GM21786 (cell line): ENCODE data around the gene PAWR.
"Not testable (repeated sequence)": the region's sequence is repeated elsewhere in the genome, so short reads cannot be mapped to it uniquely, and the experiment has no call there.

Source experiments
- ATAC-seq: cut with Tn5 transposase; IDR thresholded peaks from one replicate; pipeline ENCODE4 v1.9.1; 2021; ENCODE audit not compliant: unreplicated experiment

PAWR gene

DNA sequence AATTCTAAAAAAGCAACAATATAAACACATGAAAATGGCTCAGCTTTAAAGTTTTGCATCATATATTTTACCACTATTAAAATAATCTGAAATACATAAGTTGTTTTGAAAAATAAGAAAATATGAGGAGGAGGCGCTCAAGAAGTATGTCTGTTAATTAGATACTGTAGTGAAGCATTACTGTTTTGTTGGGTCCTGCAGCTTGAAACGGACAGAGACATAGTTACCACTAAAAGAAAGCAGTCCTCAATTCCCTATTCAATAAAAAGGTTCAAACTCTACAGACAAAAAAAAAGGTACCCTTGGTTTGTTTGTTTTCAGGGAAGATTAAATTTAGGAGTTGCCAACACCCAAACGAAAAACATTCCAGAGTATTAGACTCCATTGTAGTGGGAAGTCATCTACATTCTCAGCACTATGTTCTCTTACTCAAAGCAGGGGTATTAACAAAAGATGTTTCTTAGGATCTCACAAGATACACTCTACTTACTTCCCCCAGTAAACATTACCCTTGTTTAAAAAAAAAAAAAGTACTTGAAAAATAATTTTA, 3.0 kb downstream of the PAWR start:
- no peak for ATAC-seq

DNA sequence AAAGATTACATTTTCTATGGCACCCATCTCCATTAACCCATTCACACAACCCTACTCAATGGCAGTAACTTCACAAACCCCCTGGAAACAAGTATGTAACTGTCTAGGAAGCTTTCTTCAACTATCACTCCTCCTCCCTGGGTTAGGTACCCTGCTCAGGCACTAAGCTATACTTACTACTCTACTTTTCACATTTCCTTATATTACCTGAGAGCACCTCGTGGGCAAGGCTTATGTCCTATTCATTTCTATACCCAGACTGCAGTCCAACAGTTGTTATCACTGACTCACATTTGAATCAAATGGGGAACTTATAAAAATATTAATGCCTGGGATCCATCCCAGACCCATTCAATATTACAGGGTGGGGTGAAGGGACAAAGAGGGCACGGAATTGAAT, 4.6 kb downstream of the PAWR start:
- ATAC-seq = no peak

DNA sequence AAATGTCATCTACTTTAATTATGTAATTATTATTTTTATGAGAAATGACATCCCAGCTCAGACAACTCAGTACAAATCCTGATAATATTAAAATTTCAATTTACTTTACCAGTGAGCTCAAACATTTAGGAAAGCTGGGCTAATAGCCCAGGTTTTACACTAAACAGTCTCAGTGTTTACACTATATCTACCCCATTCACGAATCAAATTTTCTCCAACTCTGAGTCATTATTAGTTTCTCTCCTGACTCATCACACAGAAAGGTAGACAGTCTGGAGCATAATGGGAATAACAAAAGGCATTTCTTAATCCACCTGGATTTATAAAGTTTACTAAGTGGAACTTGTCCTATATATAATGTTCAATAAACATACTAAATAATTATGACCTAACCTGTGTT, 5.7 kb downstream of the PAWR start:
- ATAC-seq = no peak

DNA sequence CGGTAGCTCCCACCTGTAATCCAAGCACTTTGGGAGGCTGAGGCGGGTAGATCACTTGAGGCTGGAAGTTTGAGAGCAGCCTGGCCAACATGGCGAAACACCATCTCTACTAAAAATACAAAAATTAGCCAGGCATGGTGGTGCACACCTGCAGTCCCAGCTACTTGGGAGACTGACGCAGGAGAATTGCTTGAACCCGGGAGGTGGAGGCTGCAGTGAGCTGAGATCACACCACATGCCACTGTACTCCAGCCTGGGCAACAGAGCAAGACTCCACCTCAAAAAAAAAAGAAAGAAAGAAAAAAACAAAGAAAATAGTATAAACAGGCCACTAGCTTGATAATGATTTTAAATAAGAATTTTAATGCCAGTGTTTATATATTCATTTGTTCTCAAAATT, 6.4 kb downstream of the PAWR start:
- not testable (repeated sequence) for ATAC-seq

DNA sequence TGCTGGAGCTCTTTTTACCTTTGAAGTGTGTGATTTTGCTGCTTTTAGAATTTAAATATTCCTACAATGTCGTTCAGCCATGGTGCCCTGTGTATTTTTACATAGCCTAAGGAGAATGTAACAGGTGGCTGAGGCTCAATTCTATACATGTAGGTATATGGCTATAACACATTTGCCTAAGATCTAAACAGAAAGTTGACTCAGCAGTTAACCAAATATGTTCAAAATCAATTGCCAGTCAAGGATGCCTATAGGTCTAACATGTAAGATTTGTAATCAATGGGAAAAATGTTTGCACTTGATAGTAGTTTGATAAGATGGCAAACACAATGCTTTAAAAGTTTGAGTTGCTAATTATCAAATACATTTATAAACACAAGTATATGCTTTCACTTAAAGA, 8.2 kb downstream of the PAWR start:
- ATAC-seq = no peak

DNA sequence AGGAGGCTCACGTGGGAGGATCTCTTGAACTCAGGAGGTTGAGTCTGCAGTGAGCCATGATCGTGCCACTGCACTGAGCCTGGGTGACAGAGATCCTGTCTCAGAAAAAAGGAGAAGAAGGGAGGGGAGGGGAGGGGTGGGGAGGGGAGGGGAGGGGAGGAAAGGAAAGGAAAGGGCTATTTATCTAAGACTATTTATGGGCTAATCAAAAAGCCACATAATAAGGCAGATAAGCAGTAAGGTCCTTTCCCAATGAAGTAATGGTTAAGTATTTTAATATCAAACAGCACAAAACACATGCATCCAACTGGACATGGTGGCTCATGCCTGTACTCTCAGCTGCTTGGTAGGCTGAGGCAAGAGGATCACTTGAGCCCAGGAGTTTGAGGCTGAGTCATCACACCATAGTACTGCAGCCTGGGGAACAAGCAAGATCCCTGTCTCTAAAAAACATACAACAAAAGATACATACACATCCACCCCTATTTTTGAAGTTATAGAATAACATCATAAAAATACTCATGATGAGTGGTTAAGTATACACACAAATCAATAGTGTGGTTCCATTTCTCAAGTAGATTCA, 9.7 kb downstream of the PAWR start:
- ATAC-seq = no peak

DNA sequence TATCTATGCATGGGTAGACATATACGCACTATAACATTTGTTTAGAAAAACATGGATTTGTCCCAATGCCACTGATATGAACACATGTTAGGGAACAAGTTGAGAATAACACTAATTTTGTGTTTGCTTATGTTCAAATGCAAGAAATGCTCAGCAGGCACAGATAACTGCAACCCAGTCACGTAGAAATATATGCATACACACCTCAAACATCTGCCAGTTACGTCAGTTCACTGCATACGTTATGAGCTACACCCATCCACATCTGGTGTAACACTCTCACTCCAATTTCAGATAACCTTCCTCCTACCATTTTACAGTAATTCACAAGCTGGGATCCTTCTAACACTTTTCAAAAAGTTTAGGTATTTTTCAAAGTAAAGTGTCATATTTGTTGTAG, 10.7 kb downstream of the PAWR start:
- no peak for ATAC-seq

DNA sequence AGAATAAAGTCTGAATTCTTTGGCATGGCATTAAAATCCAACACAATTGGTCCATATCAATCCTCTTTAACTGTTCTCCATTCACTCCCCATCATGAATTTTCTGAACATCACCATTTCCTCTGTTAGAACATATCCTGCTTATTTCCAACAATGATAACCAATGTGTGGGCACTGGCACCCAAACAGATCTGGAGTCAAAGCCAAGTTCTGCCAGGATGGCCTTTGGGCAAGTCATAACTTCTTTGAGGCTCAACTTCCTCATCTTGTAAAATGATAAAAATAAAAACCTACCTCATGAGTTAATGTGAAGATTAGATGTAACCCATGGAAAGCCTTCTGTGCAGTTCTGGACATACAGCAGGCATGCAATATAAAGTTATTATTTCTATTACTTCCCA, 12.5 kb downstream of the PAWR start:
- ATAC-seq = no peak

DNA sequence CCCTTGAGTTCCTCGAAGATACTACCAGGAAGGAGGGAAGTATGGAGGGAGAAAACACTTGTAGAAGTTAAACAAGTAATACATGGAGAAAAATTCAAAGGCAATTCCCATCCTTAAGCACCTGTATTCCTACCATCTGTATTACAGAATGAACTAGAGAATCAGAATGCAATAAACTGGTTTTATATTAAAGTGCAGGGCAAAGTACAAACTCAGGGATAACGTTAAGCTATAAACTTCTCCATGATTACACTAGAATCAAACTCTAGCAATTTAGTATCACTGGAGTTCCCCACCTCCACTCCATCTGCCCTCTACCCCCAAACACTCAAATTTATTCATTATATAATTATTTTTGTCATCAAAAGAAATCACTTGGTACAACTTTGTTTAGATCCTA, 13.1 kb downstream of the PAWR start:
- ATAC-seq = no peak

DNA sequence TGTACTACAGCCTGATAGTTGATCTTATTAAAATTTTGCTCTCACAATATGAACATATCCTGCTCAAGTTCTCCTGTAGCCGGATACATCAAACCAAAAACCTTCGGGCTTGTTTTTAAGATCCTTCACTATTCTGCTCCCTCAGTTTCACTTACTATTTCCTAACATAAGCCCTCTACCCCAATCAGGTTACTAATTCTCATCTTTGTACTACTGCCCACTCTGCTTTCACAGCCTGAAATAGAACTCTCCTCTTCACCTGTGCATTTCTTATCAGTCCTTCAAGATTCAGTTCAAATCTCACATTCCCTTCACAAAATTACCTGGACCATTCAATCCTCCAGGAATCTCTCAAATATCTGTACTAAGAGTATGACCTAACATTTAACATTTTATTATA, 14.2 kb downstream of the PAWR start:
- ATAC-seq = no peak

DNA sequence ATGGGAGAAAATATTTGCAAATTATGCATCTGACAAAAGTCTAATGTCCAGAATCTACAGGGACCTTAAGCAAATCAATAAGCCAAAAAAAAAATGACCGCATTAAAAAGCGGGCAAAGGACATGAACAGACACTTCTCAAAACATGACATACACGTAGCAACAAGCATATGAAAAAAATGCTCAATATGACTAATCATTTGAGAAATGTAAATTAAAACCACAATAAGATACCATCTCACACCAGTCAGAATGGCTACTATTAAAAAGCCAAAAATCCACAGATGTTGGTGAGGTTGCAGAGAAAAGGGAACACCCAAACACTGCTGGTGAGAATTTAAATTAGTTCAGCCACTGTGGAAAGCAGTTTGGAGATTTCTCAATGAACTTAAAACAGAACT, 16.1 kb downstream of the PAWR start:
- ATAC-seq = no peak

DNA sequence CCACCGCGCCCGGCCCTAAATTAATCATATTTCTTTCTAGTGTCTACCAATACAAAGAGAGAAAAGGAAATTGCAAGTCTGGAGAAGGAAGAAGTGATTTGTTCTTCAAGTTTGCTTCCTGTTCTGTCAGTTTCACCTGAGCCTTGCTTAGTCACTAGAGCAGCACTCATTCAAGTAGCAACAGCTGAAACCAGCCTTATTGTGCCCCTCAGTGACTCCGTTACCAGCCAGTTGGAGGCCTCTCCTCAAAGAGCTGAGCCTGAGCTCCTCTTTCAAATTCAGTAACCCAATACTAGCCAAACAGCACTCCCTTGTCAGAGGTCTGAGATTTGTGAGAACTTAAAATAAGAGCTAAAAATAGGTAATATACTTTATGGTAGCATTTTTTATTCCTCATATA, 17.4 kb downstream of the PAWR start:
- ATAC-seq = no peak

DNA sequence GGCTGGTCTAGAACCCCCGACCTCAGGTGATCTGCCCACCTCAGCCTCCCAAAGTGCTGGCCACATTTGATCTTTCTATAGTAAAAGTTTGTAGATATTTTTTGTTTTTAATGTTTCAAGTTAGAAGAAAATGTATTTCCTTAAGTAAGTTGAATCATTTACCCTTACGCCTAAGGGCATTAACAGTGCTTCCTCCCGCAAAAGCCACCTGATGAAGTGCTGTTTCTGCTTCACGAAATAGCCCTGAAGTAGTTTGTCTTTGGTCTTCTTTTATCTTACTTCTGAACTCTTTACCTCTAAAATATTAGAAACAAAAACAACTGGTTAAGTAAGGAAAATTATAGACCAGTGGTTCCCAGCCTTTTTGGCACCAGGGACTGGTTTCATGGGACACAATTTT, 22.7 kb downstream of the PAWR start:
- no peak for ATAC-seq

DNA sequence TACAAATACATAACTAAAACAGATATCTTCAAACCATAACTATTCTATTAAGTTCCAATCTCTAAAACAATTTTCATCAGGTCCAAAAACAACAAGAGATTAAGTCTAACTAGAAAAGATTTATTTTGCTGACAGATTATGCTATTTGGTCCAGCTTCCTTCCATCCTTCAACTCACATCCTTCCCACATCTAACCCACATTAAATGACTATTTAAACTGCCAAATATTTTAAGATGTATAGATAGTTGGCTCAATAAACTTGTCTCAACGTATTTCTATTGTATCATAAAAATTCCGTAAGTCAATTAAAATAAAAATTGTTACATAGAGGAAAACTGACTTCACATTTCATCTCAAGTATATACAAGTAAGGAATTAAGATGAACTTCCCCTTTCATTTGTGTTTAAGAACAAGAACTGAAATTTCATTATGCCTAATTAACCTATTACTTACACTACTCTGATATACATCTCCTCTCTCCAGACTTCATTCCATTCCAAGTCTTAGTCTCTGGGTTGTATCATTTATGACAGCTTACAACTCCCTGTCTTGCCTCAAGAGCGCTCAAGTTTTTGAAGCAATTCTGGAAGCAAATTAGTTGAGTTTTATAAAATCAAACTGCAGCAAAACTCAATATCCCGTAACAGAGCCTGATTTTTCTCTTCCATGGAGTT, 25.4 kb downstream of the PAWR start:
- no peak for ATAC-seq

DNA sequence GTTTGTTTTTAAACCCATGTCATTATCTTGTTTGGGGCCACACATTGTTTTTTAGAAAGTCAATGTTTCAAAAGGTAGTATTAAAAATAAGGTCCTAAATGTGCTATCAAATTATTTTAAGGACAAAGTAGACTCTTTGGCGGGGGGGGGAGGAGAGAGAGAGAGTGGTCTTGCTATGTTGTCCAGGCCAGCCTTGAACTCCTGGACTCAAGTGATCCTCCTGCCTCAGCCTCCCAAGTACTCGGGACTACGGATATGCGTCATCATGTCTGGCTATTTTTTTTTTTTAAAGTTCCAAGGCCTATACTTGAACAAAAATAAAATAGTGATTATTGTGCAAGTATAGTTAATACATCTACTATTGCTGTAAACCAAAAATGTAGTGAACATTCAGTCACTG, 26.2 kb downstream of the PAWR start:
- ATAC-seq = no peak

DNA sequence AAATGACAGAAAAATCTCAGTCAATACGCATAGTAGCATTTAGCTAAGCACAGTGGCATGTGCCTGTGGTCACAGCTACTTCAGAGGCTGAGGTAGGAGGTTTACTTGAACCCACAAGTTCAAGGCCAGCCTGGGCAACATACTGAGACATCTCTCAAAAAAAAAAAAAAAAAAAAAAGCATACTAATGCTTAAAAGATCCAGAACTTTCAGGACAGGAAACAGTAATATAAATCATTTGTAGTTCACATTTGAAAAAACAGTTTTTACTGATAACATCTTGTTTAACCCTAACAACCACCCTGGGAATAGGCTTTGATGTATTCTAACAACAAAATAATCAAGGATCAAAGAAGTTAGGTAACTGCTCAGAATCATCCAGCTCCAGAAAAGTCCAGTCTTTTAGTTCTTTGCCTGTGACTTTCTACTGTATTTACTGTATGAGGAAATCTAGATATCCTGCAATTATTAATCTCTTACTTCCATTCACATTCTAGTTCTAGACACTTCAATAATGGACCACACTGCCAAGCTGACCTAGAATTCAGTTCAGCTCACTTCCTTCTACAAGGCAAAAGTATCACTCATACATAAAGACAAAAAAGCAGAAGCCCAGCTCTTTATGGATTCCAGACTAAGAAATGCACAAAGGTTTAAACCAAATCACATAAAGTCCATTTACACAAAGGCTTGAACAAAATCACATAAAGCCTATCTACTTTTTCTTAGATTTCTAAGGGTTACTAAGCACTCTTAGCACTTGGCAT, 28.5 kb downstream of the PAWR start:
- no peak for ATAC-seq

DNA sequence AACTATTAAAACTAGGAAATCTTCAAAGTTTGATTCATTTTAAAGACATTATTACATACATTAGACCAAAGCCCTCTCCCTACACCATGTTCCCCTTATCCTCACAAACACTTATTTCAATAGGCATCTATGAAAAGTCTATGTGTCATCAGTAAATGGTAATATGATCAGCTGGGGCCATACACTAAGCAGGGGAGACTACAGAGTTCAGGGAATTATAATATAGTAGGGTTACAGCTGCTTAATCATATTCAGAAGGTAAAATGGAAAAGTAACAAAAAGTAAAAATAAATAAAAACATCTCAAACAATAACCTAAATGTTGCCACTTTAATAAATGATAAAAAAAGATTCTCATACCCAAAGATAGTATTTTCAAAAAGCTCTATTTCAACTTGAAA, 29.1 kb downstream of the PAWR start:
- no peak for ATAC-seq

DNA sequence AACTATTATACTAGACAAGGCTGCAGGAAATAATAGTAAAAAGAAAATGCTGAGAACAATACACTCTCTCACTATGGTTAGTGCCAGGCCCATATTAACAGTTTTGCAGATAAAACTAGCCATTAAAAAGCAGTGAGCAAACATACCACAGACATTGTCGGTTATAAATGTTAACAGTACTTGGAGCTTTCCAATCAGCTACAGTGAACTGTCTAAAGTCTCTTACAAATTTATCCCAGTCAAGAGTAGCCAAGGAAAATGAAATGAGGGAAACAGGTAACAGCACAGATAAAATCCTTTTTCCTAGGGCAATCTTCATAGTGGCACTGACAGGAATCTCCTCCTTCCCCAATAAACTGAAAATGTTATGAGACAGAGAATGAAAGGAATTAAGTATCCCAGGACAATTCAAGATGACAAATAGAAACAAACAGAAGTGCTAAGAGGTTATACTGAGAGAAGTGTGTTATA, 30.8 kb downstream of the PAWR start:
- ATAC-seq = no peak

DNA sequence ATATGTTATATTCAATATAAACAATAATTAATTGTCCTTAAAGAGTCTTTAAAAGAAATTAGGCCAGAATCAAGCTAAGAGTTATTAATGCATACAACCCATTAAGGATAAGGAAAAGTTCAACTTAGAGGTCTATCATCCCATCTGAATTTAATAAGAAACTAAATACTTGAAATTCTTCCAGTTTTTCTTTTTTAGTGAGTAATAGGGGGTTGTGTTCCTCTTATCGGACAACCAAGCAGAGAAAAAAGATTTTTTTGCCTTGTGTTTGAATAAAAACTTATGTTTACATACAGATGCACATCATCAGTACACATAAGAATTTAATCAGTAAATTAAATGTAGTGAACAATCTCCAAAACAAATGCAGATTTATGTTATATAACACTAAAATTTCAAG, 32.5 kb downstream of the PAWR start:
- ATAC-seq = no peak

DNA sequence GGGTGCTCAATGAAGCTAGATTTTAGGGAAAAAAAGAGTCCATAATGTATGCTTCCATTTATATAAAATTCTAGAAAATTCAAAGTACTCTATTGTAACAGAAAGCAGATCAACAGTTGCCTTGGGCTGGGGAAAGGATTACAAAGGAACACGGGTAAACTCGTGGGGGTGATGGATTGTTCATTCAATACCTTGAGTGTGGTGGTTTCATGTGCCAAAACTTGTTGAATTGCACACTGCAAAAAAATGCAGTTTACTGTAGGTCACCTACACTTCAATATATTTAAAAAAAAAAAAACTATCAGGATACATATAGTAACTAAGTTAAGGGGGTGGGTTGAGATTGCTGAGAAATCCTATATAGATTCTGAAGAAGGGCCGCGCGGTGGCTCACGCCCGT, 33.6 kb downstream of the PAWR start:
- no peak for ATAC-seq

DNA sequence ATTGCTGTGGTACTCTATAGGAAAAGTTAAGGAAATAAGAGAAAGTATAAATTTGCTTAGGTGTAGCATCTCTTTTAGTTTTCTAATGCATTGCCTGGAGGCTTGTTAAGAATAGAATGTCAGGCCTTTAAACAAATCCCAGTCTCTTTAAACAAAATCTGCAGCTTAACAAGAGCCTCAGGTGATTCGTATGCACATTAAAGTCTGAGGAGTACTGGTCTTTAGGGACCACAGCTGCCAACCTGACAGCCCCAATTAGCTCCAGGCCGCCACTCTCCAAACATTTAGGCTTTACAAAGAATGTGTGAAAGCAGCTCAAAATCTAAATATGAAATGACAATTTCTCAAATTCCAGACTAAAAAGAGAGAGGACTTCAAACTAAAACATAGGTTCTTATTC, 35.7 kb downstream of the PAWR start:
- ATAC-seq = no peak

DNA sequence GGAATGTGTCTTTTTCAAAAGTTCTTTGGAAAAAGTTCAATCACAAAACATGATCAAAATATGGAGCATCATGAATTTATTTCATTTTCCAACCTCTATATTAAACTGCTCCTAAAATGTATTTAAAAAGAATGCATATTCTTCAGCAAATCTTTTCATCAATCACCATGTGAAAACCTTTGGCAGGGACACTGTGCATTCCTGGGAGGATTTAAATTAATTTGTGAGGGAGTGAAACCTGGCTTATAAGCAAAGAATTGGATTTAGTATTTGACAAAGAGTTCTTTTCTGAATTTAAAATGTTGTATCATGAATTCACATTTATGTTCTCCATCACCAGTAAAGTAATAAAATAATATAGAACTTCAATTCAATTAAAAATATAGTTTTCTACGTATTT, 38.2 kb downstream of the PAWR start:
- no peak for ATAC-seq
